Measurements from ENCODE around the gene MAPKAPK2.

- no peak for TF ChIP-seq CTCF (IDR thresholded peaks at IDR 0.05; ENCODE audit: low read length)
- no peak for TF ChIP-seq EZH2 (IDR thresholded peaks at IDR 0.05; ENCODE audit: borderline replicate concordance, low read length)
Observed at GRCh38 chr1:206760590-206760989, 75.9 kb downstream of the MAPKAPK2 start.

Measured in OCI-LY1 (cell line).